H54 (cell line): ENCODE data around the gene BICD1.
A peak's percentile ranks its signal among the peaks of the same experiment; 100 is the strongest.

Experiments
- DNase-seq: peaks from one replicate; pipeline ENCODE4 v3.0.0; 2011; ENCODE audit warnings: low spot score, mixed read lengths; ENCODE audit not compliant: insufficient read length
- FAIRE-seq: peaks from 3 replicates; lab custom pipeline; 2011; peaks lifted over from hg19 to GRCh38; lab: Jason Lieb, UNC
- POLR2A ChIP-seq: IDR thresholded peaks from 2 replicates; pipeline ENCODE4 v1.6.1; 2011; ENCODE audit warnings: low read depth, mild to moderate bottlenecking, low read length

Gene BICD1

GRCh38 chr12:32140877-32141276 lies 34.2 kb downstream of the BICD1 start:
- DNase-seq = no peak
- no peak for TF ChIP-seq POLR2A
- FAIRE-seq = peak; percentile 6

GRCh38 chr12:32145096-32145495 lies 38.4 kb downstream of the BICD1 start:
- FAIRE-seq (no peak), DNase-seq (no peak)
- TF ChIP-seq POLR2A = no peak

DNA sequence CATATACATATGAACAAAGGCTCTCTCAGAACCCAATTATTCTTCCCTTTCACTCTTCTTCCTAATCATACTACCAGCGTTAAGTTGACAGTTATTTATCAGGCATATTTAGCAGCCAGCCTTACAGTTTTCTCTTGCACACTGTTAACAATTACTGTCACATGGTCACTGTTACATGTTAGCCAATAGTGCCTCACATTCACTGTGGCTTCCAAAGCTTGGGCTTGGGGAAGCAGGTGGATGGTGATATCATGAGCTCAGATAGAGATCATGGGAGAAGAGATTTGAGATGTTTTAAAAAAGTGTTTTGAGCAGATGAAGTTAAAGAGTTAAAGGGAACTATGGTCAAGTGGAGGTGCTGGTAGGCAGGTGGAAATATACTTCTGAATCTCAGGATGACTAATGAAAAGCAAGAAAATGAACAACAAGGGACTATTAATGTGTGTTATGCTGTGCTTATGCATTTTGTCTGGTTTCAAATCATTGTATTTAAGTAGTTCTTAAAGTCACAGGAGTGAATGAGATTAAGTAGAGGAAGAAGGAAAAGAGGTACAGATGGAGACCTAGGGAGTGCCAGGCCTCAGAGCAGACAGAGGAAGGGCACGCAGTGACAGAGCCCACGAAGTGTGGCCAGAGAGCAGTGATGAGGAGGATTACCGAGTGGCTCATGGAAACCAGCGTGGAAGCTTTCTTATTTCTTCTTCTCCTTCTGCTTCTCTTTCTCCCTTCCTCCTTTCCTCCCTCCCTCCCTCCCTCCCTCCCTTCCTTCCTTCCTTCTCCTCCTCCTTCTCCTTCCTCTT lies 39.6 kb downstream of the BICD1 start:
- DNase-seq (no peak), FAIRE-seq (no peak)
- TF ChIP-seq POLR2A = no peak

GRCh38 chr12:32148372-32148771 lies 41.7 kb downstream of the BICD1 start:
- FAIRE-seq (no peak), DNase-seq (no peak)
- no peak for TF ChIP-seq POLR2A

DNA sequence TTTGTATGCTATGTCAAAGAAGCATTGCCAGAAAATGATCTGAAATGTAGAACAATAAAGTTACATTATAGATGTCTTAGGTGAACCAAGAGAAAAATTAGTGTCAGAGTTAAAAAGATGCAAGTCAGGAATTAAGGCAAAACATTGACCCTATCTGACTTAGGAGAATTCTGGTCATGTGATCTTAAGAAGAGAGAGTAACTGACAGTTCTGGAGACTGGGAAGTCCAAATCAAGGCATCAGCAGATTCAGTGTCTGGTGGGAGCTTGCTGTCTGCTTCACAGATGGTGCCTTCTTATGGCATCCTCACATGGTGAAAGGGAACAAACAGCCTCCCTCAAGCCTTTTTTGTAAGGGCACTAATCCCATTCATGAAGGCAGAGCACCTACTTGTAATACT lies 42.8 kb downstream of the BICD1 start:
- DNase-seq (no peak), FAIRE-seq (no peak)
- no peak for TF ChIP-seq POLR2A

GRCh38 chr12:32151086-32151485 lies 44.4 kb downstream of the BICD1 start:
- no peak for TF ChIP-seq POLR2A
- FAIRE-seq = no peak
- DNase-seq = no peak

DNA sequence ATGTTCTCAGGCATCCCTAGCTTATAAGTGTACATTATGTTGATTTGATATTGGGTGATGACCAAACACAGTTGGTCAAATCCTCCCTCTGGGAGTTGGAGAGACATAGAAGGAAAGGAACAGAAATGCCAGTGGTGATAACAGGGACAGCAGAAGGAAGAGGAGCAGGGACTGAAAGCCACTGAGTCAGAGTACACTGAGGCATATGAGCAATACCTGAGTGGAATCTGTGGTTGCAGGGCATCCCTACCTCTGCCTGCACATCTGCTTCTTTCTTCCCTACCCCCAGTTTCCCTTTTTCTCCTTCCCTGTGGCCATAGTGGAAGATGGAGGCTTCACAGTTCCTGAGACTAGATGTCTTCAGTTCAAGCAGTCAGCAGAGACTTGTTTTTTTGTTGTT lies 44.9 kb downstream of the BICD1 start:
- DNase-seq (no peak), FAIRE-seq (no peak)
- no peak for TF ChIP-seq POLR2A

DNA sequence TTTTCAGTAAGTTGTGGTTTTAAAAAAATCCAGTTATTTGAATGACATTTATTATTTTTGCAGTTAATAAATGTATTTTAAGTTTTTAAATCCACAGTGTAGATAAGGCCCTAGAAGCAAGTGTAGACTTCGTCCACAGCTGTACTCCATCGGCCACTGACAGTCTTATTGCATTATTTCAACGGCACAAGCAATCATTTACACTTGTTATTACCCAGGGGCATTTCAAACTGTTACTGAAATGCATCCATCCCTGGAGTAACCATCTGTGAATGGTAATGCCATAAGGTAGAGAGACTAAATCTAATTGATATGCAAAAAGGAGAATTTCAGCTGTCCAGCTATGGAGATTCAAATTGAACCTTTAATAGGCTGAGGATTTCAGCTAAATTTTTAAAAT lies 48.4 kb downstream of the BICD1 start:
- FAIRE-seq = no peak
- DNase-seq = no peak
- TF ChIP-seq POLR2A = no peak

DNA sequence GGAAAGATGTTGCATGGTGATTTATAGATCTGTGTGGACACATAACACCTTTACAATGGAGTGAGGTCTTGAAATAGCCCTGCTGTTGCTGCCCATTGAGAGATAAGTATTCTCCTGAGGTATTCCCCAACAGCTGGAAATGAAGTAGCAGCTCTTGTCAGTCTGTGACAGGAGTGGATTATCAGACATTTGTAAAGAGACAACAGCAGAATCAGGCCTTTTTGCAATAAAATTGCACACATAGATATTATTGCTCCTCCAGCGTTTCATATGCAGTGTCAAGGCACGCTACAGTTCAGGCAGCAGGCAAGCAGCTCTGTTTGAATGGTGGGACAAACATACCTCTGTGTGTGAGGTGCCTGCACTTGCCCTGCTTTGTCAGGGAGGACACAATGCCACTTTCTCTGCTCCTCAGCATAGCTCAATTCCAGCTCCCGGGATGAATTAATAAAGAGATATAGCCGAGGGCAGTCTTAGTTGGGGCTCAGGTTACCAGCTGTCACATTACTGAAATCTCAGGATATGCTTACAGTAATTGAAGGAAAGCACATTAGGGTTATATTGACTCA lies 49.4 kb downstream of the BICD1 start:
- TF ChIP-seq POLR2A = no peak
- DNase-seq = no peak
- no peak for FAIRE-seq

- FAIRE-seq = no peak
- no peak for DNase-seq
- TF ChIP-seq POLR2A = no peak
These were observed 51.9 kb downstream of the BICD1 start for GRCh38 chr12:32158525-32158924.

GRCh38 chr12:32159381-32159780 lies 52.7 kb downstream of the BICD1 start:
- FAIRE-seq = no peak
- no peak for DNase-seq
- no peak for TF ChIP-seq POLR2A

- DNase-seq = no peak
- FAIRE-seq = no peak
- TF ChIP-seq POLR2A = no peak
These were observed 53.3 kb downstream of the BICD1 start for GRCh38 chr12:32159925-32160324.

GRCh38 chr12:32161058-32161457 lies 54.4 kb downstream of the BICD1 start:
- TF ChIP-seq POLR2A = no peak
- FAIRE-seq = no peak

DNA sequence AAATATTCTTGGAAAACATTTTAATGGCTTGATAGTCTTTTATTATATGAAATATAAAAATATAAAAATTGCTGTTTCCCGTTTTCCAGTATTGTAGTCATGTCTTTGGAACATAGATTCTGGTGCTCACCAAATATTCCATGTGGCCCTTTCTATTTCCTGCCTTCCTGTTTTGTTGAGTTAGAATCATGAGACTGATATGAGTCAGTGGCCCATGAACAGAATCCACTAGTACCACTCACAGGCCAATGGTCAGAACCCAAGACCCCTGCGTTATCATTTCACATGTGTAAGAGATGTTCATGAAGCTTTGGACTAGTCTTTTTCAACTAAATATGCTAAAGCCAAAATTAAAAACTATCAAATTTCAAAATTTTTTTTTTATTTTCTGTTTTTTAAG lies 56.9 kb downstream of the BICD1 start:
- peak; percentile 14 for DNase-seq
- TF ChIP-seq POLR2A = no peak
- no peak for FAIRE-seq

More at GRCh38 chr12:32161058-32161457, 54.4 kb downstream of the BICD1 start:
- DNase-seq = no peak

DNA sequence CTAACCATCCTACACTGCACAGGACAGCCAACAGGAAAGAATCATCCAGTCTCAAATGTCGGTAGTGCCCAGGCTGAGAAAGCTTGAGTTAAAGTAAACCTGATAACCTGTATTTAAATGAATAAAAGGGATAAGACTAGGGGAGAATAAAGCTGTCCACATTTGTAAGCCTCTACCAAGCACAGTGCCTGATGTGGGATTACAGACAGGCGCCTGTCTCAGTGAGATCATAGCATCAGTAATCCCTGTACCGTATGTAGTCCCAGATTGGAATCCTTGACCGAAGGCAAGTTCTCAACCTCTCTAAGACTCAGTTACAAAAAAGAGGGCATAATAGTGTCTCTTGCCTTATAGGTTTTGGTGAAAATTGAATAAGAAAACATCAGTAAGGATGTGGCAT lies 59.9 kb downstream of the BICD1 start:
- DNase-seq = no peak

More for the DNA sequence above, 59.9 kb downstream of the BICD1 start:
- no peak for FAIRE-seq
- no peak for TF ChIP-seq POLR2A
